Activated CD4-positive, alpha-beta memory T cell treated with anti-CD3 and anti-CD28 coated beads, Interleukin-2, amount 10 ng/mL, durations not matched to agents 7 days and 5 days (primary cell): ENCODE measurements around the gene ITSN1. TPM values are rescaled to one million over a fixed set of nuclear protein-coding genes. Genes with fewer than 3 reads are reported as not detected.
A peak's percentile ranks its signal among the peaks of the same experiment; 100 is the strongest.

Experiments
- CTCF ChIA-PET: fragments of 350-600 bp; sonication (Branson Sonifier 250); formaldehyde crosslinking; loops from one replicate; lab custom pipeline; 2021; ENCODE audit warnings: antibody characterized with exemption, inconsistent platforms; lab: Charles Lee
- POLR2A ChIA-PET: fragments of 350-600 bp; sonication (Branson Sonifier 250); formaldehyde crosslinking; loops from one replicate; lab custom pipeline; 2021; ENCODE audit warnings: antibody characterized with exemption; lab: Charles Lee
- DNase-seq: peaks from one replicate; pipeline ENCODE4 v3.0.0-alpha.2; 2020
- H3K27ac Mint-ChIP-seq: one replicate; pipeline ENCODE4 v1.8.0; 2021; ENCODE audit warnings: mild to moderate bottlenecking, mixed read lengths
- H3K27me3 Mint-ChIP-seq: one replicate; pipeline ENCODE4 v1.8.0; 2021; ENCODE audit warnings: mixed read lengths
- H3K36me3 Mint-ChIP-seq: one replicate; pipeline ENCODE4 v1.8.0; 2021; ENCODE audit warnings: low read depth, mixed read lengths
- H3K4me1 Mint-ChIP-seq: one replicate; pipeline ENCODE4 v1.8.0; 2021; ENCODE audit warnings: mixed read lengths
- H3K4me3 Mint-ChIP-seq: one replicate; pipeline ENCODE4 v1.8.0; 2021; ENCODE audit warnings: mild to moderate bottlenecking, mixed read lengths
- H3K9me3 Mint-ChIP-seq: one replicate; pipeline ENCODE4 v1.8.0; 2021; ENCODE audit warnings: mixed read lengths
- total RNA-seq, 2 experiments: library from RNA; stranded (reverse); gene quantifications; one replicate each; pipeline ENCODE4 v1.2.3, GENCODE V29; 2021

Gene ITSN1
- total RNA-seq, 2 experiments from 2014 or later, result 2.7 to 4.0 TPM

DNA sequence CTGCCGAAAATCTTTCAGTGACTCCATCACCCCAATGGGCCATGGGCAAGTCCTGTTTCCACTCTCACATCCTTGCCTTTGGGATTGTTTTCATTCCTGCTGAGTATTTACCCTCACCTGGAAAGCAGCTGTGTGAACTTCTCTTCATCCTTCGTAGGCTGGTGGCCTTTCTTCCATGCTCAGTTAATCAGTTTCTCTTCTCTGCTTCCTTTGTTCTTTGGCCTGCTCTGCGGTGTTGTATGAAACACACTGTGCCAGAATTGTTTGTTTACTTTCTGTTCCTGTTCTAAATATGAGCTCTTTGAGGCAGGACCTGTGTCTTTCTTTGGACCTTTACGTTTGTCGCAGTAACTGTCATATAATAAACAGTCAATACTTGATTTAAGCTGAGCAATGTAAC, 48.6 kb downstream of the ITSN1 start:
- DNase-seq, result no peak
- no peaks in the 10 kb centered on the region for H3K9me3 Mint-ChIP-seq
- no peak overlapping the region for H3K27ac Mint-ChIP-seq
- ChIA-PET CTCF (no interaction called here), POLR2A (no interaction called here)
- peaks cover 7% of the 10 kb centered on the region for H3K27me3 Mint-ChIP-seq
- no peaks in the 10 kb centered on the region for H3K4me1 Mint-ChIP-seq
- no peak overlapping the region for H3K4me3 Mint-ChIP-seq
- no peaks in the 10 kb centered on the region for H3K36me3 Mint-ChIP-seq

DNA sequence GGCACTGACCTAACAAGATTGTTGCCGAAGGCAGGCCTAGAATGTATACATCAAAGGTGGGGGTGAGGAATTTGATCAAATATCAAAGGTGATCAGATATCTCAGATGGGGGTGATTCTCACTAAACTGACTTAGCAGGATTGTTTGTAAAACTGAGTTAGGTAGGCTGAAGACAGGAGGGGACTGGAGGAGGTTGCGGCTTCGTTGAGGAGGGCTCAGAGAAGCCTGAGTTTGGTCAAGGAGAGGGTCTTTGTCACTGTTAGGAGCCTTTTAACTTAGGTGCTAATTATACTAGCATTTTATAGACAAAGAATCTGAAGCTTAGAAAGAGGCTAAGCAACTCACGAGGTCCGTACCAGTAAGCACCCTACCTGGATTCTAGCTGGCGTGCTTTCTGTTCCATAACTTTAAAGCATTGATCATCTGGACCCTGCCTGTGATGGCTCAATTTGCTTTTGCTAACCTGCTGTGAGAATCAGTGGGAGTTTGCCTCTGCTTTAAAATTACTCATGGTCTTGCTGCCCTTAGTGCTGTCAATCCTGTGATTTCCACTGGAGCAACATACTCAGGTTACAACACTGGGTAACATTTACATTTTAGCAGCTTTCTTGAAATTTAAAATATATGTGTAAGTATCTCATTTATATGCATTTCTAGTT, 49.8 kb downstream of the ITSN1 start:
- ChIA-PET POLR2A (no interaction called here), CTCF (no interaction called here)
- Mint-ChIP-seq H3K27ac (no peak overlapping the region), H3K4me1 (no peaks in the 10 kb centered on the region), H3K27me3 (peaks cover 6% of the 10 kb centered on the region), H3K4me3 (no peak overlapping the region), H3K36me3 (no peaks in the 10 kb centered on the region), H3K9me3 (no peaks in the 10 kb centered on the region)
- DNase-seq, result no peak

DNA sequence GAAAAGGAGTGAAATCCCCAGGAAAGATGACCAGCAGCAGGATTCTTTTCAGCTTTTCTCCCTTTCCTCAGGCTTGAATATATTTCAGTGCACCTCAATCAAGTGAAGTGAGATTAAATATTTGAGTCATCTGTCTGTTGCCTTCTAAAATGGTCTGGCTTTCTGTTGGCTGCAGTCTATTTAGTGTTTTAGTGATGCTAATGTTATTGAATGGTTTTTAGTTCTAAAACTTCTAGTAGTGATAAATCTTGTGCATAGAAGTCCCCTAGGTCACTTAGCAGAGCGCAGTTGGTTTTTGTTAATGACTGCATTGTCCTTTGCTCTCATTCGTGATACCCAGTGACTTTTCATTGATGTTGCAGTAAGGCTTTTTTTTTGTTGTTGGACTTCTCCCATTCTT, 53.5 kb downstream of the ITSN1 start:
- POLR2A ChIA-PET, result no interaction called here
- DNase-seq, result no peak
- no peaks in the 10 kb centered on the region for H3K36me3 Mint-ChIP-seq
- CTCF ChIA-PET, result no interaction called here
- no peak overlapping the region for H3K27ac Mint-ChIP-seq
- H3K9me3 Mint-ChIP-seq, result no peaks in the 10 kb centered on the region
- H3K27me3 Mint-ChIP-seq, result peaks cover 7% of the 10 kb centered on the region
- no peaks in the 10 kb centered on the region for H3K4me1 Mint-ChIP-seq
- H3K4me3 Mint-ChIP-seq, result no peak overlapping the region

DNA sequence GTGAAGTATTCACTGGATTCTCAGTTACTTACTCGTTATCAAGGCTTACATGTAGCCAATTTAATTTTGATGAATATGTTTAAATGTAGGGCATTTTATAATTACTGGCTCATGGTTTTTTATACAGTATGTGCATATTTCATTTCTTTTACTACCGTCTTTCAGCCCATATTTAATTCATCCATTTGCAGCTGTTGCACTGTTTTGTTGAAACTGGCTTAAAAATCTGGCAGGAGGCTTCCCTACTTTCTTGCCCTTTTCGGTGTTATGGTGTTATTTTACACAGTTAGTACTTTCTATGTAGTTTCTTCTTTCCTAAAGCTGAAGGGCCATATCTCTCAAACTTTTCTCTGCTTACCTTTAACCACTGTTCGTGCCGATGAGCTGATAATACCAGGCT, 54.2 kb downstream of the ITSN1 start:
- Mint-ChIP-seq H3K36me3 (no peaks in the 10 kb centered on the region), H3K4me3 (no peak overlapping the region), H3K27me3 (peaks cover 7% of the 10 kb centered on the region), H3K4me1 (no peaks in the 10 kb centered on the region), H3K27ac (no peak overlapping the region), H3K9me3 (no peaks in the 10 kb centered on the region)
- ChIA-PET POLR2A (no interaction called here), CTCF (no interaction called here)
- DNase-seq, result no peak

DNA sequence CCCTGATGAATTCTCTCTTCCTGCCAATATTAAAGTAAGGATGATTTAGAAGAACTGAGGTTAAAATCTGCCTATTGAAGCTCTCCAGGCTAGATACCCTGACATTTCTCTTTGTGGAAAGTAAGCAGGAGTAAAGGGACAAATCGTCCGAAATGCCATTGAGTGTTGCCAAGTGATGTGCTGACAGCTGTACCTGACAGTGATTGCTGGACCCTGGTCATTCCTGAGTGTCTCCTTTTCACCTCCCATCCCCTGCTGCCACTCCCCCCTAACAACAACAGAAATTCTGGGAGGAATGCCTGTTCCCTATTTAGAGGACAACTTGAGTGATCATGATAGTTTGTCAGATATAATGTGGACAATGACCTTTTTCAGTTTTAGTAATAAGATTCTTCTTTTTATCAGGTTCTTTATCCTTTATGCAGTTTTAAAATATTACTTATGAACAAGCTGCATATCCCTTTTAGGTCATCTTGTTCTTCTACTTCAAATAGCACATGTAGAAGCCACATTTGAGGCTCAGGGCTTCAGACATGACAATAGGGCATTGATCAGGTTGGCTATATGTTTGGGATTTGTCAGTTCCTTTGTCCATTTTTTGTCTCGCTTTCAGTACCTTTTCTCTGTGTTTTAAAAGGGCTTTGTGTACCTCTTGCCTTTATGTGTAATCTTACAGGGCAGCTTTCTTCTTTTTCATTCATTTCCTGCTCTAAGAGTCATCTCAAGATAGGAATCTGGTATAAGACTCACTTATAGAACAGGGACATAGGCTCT, 56.0 kb downstream of the ITSN1 start:
- POLR2A ChIA-PET, result no interaction called here
- Mint-ChIP-seq H3K27me3 (peaks cover 7% of the 10 kb centered on the region), H3K4me1 (no peaks in the 10 kb centered on the region), H3K9me3 (no peaks in the 10 kb centered on the region), H3K27ac (no peak overlapping the region), H3K4me3 (no peak overlapping the region), H3K36me3 (no peaks in the 10 kb centered on the region)
- DNase-seq, result no peak
- CTCF ChIA-PET, result interaction anchor here (1.1 kb wide), 1 partner anchor 20 kb away, joined by 4 read pairs; no protein-coding TSS in a partner anchor

DNA sequence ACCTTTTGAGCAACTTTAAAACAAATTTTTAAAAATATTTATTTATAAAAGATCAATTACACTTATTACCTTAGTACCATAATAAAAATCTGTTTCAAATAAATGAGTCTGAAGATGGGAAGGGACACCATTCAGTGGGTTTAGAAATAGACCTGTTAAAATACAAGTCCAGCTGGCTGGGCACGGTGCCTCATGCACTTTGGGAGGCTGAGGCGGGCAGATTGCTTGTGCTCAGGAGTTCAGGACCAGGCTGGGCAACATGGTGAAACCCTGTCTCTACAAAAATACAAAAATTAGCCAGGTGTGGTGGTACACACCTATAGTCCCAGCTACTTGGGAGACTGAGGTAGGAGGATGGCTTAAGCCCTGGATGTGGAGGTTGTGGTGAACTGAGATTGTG, 57.0 kb downstream of the ITSN1 start:
- no peak overlapping the region for H3K4me3 Mint-ChIP-seq
- CTCF ChIA-PET, result no interaction called here
- POLR2A ChIA-PET, result no interaction called here

GRCh38 chr21:33700491-33700890, 58.2 kb downstream of the ITSN1 start:
- H3K4me3 Mint-ChIP-seq, result no peak overlapping the region
- peaks cover 7% of the 10 kb centered on the region for H3K27me3 Mint-ChIP-seq
- ChIA-PET POLR2A (no interaction called here), CTCF (no interaction called here)
- no peak overlapping the region for H3K27ac Mint-ChIP-seq
- H3K4me1 Mint-ChIP-seq, result peaks cover 8% of the 10 kb centered on the region
- no peaks in the 10 kb centered on the region for H3K36me3 Mint-ChIP-seq
- no peaks in the 10 kb centered on the region for H3K9me3 Mint-ChIP-seq
- no peak for DNase-seq

More for the DNA sequence above, 57.0 kb downstream of the ITSN1 start:
- Mint-ChIP-seq H3K36me3 (no peaks in the 10 kb centered on the region), H3K27me3 (peaks cover 7% of the 10 kb centered on the region), H3K27ac (no peak overlapping the region), H3K9me3 (no peaks in the 10 kb centered on the region), H3K4me1 (peaks cover 8% of the 10 kb centered on the region)
- DNase-seq, result no peak

- H3K27me3 Mint-ChIP-seq, result no peaks in the 10 kb centered on the region
- POLR2A ChIA-PET, result no interaction called here
- H3K4me3 Mint-ChIP-seq, result peak overlapping the region; percentile 18
- CTCF ChIA-PET, result no interaction called here
- peaks cover 3% of the 10 kb centered on the region for H3K9me3 Mint-ChIP-seq
- no peak for DNase-seq
- H3K27ac Mint-ChIP-seq, result peak overlapping the region; percentile 18
- peaks cover 8% of the 10 kb centered on the region for H3K4me1 Mint-ChIP-seq
- peaks cover 3% of the 10 kb centered on the region for H3K36me3 Mint-ChIP-seq
These were observed 61.7 kb downstream of the ITSN1 start for GRCh38 chr21:33703750-33704606.

DNA sequence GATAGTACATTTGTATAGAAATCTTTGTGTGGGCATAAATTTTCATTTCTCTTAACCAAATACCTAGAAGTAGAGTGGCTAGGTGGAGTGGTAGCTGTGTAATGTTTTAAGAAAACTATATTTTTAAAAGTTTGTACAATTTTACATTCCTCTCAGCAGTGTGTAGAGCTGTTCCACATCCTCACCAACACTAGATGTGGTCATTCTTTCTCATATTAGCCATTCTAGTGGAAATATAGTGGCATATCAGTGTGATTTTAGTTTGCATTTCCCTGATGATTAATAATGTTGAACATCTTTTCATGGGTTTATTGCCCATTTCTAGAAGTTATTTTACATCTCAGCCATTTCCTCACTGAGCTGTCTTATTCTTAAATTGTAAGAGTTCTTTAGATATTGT, 65.5 kb downstream of the ITSN1 start:
- POLR2A ChIA-PET, result no interaction called here
- Mint-ChIP-seq H3K36me3 (peaks cover 4% of the 10 kb centered on the region), H3K27ac (no peak overlapping the region)

GRCh38 chr21:33708874-33709273, 66.6 kb downstream of the ITSN1 start:
- no peak overlapping the region for H3K4me3 Mint-ChIP-seq
- H3K36me3 Mint-ChIP-seq, result peaks cover 4% of the 10 kb centered on the region
- H3K4me1 Mint-ChIP-seq, result peaks cover 5% of the 10 kb centered on the region
- no peak overlapping the region for H3K27ac Mint-ChIP-seq
- POLR2A ChIA-PET, result no interaction called here
- CTCF ChIA-PET, result no interaction called here
- no peaks in the 10 kb centered on the region for H3K27me3 Mint-ChIP-seq
- H3K9me3 Mint-ChIP-seq, result peaks cover 4% of the 10 kb centered on the region
- no peak for DNase-seq

More for the DNA sequence above, 65.5 kb downstream of the ITSN1 start:
- DNase-seq, result no peak
- Mint-ChIP-seq H3K4me3 (no peak overlapping the region), H3K9me3 (peaks cover 4% of the 10 kb centered on the region), H3K27me3 (no peaks in the 10 kb centered on the region), H3K4me1 (peaks cover 8% of the 10 kb centered on the region)
- CTCF ChIA-PET, result no interaction called here

DNA sequence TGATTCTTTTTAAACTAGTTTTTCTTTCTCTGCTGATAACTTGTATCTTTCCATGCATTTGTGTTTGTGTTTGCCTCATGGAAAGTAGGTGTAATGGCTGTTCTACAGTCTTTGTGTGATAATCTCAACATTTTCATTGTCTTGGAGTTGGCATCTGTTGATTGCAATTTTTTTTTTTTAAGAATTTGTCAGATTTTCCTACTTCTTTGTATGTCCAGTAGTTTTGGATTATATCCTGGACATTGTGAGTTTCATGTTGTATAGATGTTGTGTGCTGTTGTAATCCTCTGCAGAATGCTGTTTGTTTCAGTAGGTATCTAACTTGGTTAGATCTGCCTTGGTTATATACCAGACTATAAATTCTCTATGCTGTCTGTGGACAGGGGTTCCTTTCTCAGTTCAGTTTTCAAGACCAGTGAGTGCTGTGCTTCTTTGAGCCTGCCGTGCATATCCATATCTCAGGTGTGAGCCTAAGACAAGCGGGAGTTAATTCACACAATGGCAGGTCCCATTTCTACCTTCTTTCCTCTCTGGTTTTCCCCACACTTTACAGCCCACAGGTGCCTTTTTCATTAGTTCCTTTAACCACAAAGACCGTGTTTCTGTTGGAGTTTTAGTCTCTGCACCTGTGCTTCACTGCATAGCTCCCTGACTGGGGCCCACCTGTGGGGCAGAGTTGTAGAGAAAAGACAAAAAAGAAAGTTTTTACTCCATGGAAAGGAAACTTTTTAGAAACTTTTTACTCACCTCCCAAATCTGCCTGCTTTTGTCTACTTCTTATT, 69.9 kb downstream of the ITSN1 start:
- Mint-ChIP-seq H3K27me3 (no peaks in the 10 kb centered on the region), H3K4me3 (no peak overlapping the region), H3K36me3 (peaks cover 4% of the 10 kb centered on the region), H3K4me1 (peaks cover 1% of the 10 kb centered on the region), H3K9me3 (peaks cover 4% of the 10 kb centered on the region), H3K27ac (no peak overlapping the region)
- ChIA-PET CTCF (no interaction called here), POLR2A (no interaction called here)
- no peak for DNase-seq

DNA sequence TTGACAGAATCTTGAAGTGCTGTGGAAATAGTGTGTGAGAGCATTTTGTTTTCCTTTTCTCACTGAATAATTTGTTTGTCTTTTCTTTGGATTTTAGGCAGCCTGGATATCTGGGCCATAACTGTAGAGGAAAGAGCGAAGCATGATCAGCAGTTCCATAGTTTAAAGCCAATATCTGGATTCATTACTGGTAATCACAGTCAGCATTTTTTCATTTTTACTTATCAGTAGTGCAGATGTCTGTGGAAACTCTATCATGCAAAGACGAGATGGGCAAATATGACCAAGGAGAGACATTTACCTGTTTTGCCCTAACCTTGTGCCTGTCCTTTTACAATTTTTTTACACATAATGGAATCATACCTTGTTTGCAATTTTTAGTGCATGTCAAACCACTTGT, 78.8 kb downstream of the ITSN1 start:
- ChIA-PET POLR2A (no interaction called here), CTCF (no interaction called here)
- DNase-seq, result no peak
- Mint-ChIP-seq H3K36me3 (no peaks in the 10 kb centered on the region), H3K9me3 (no peaks in the 10 kb centered on the region), H3K4me3 (no peak overlapping the region), H3K4me1 (peaks cover 1% of the 10 kb centered on the region), H3K27ac (no peak overlapping the region), H3K27me3 (no peaks in the 10 kb centered on the region)
